Measurements from ENCODE around the gene ARID4A. TPM values are rescaled to one million over a fixed set of nuclear protein-coding genes. Genes with fewer than 3 reads are reported as not detected.
"Not testable (repeated sequence)": the region's sequence is repeated elsewhere in the genome, so short reads cannot be mapped to it uniquely, and the experiment has no call there.

The ARID4A gene
- total and polyA plus RNA-seq, 10 of the 15 experiments (the other 5 are each of a cell fraction or from before 2014, with no cell fraction given), result 5.2 to 18.9 (median 12.5) TPM

DNA sequence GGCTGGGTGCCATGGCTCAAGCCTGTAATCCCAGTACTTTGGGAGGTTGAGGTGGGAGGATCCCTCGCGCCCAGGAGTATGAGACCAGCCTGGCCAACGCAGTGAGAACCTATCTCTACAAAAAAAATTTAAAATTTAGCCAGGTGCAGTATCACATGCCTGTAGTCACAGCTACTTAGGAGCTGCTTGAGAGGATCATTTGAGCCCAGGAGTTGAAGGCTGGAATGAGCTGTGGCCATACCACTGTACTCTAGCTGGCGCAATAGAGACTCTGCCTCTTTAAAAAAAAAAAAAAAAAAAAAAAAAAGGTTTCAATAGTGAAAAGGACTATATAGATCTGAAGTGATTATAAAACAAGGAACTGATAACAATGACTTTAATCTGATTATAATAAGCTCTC lies 40.2 kb upstream of the ARID4A start:
- no peak for DNase-seq (ENCODE audit: low read depth, low spot score)
- in situ Hi-C loops (cut with MboI), result no loop called here
- no peak overlapping the region for H3K27ac ChIP-seq (ENCODE audit: control insufficient read depth, insufficient read depth)
- H3K27me3 ChIP-seq (replicated peaks in 1 of 2; ENCODE audit: control insufficient read depth in 2 of 2, insufficient read depth in 2 of 2, low read length in 1 of 2), result no peaks in the 10 kb centered on the region
- ChIA-PET SMC1A (ENCODE audit: uncharacterized antibody, unreplicated experiment) (interaction anchor here (0.8 to 1.9 kb wide), 4 partner anchors 10 to 16 kb away, joined by 3 to 12 read pairs (median 3); no protein-coding TSS in a partner anchor), RAD21 (ENCODE audit: unreplicated experiment) (interaction anchor here (1.1 kb wide), 1 partner anchor 40 kb away, joined by 5 read pairs; the partner anchor contains the start of gene ARID4A), CTCF (interaction anchor here (0.5 to 1.4 kb wide), 3 partner anchors 9 to 172 kb away, joined by 3 read pairs; no protein-coding TSS in a partner anchor), POLR2A (interaction anchor here (0.6 to 1.0 kb wide), 3 partner anchors 11 to 55 kb away, joined by 3 to 5 read pairs (median 3); no protein-coding TSS in a partner anchor)
- 99% methylated on average over 4 of the region's 4 CpGs for WGBS (ENCODE audit: insufficient coverage, insufficient replicate concordance, low lambda C conversion rate, missing lambda C conversion rate)
- no peak for FAIRE-seq
- intact Hi-C loops (cut with micrococcal nuclease; ENCODE audit: unreplicated experiment), result no loop called here
- peaks cover 7% of the 10 kb centered on the region for H3K79me2 ChIP-seq (ENCODE audit: control insufficient read depth, insufficient read depth, low read length)
- H3K4me2 ChIP-seq (ENCODE audit: control insufficient read depth, insufficient read depth), result no peak overlapping the region
- no peaks in the 10 kb centered on the region for H3K4me1 ChIP-seq (ENCODE audit: control insufficient read depth, insufficient read depth, low read length)
- TF ChIP-seq, protein P1, sequence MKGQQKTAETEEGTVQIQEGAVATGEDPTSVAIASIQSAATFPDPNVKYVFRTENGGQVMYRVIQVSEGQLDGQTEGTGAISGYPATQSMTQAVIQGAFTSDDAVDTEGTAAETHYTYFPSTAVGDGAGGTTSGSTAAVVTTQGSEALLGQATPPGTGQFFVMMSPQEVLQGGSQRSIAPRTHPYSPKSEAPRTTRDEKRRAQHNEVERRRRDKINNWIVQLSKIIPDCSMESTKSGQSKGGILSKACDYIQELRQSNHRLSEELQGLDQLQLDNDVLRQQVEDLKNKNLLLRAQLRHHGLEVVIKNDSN (IDR thresholded peaks at IDR 0.05; ENCODE audit: borderline replicate concordance, extremely low read length, insufficient read depth, low read depth, low read length), result no peak
- TF ChIP-seq ZNF384 (IDR thresholded peaks at IDR 0.05; ENCODE audit: borderline replicate concordance, low read depth, low read length), result peak; percentile 64
- H3K36me3 ChIP-seq (ENCODE audit: control insufficient read depth in 2 of 2, insufficient read depth in 2 of 2, low read length in 1 of 2), result peaks cover 7 to 36% of the 10 kb centered on the region in 2 experiments
- peak; percentile 31; the same call in 1 of the 3 replicates for ATAC-seq
- no TSS peak for BruUV-seq (replicated peaks)
- H2AFZ ChIP-seq (ENCODE audit: control insufficient read depth, low read depth, low read length), result no peak overlapping the region
- H3K9me3 ChIP-seq (replicated peaks; ENCODE audit: control insufficient read depth, insufficient read depth, low read length), result no peaks in the 10 kb centered on the region
- no peaks in the 10 kb centered on the region for H4K20me1 ChIP-seq (ENCODE audit: control insufficient read depth, insufficient read depth)
- H3K9ac ChIP-seq (ENCODE audit: control insufficient read depth, insufficient read depth, low read length), result no peak overlapping the region
- no peak overlapping the region for H3K4me3 ChIP-seq

DNA sequence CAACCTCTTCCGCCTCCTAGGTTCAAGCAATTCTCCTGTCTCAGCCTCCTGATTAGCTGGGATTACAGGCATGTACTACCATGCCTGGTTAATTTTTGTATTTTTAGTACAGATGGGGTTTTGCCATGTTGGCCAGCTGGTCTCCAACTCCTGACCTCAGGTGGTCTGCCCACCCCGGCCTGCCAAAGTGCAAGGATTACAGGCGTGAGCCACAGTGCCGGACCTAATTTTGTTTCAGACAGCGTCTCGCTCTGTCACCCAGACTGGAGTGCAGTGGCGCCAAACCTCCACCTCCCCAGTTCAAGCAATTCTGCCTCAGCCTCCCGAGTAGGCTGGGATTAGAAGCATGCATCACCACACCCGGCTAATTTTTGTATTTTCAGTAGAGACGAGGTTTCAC lies 36.4 kb upstream of the ARID4A start:
- H3K9me3 ChIP-seq (replicated peaks; ENCODE audit: control insufficient read depth, insufficient read depth, low read length); POLR2A ChIA-PET; H2AFZ ChIP-seq (ENCODE audit: control insufficient read depth, low read depth, low read length); H3K4me1 ChIP-seq (ENCODE audit: control insufficient read depth, insufficient read depth, low read length); H3K27me3 ChIP-seq (replicated peaks in 1 of 2; ENCODE audit: control insufficient read depth in 2 of 2, insufficient read depth in 2 of 2, low read length in 1 of 2); RAD21 ChIA-PET (ENCODE audit: unreplicated experiment); CTCF ChIA-PET; H4K20me1 ChIP-seq (ENCODE audit: control insufficient read depth, insufficient read depth); BruUV-seq (replicated peaks); H3K4me3 ChIP-seq; DNase-seq (ENCODE audit: low read depth, low spot score); H3K79me2 ChIP-seq (ENCODE audit: control insufficient read depth, insufficient read depth, low read length); H3K9ac ChIP-seq (ENCODE audit: control insufficient read depth, insufficient read depth, low read length); intact Hi-C loops (cut with micrococcal nuclease; ENCODE audit: unreplicated experiment); ATAC-seq; H3K27ac ChIP-seq (ENCODE audit: control insufficient read depth, insufficient read depth); H3K4me2 ChIP-seq (ENCODE audit: control insufficient read depth, insufficient read depth); FAIRE-seq; in situ Hi-C loops (cut with MboI): not testable (repeated sequence)
- 96% methylated on average over 10 of the region's 10 CpGs for WGBS (ENCODE audit: insufficient coverage, insufficient replicate concordance, low lambda C conversion rate, missing lambda C conversion rate)
- peaks cover 11 to 39% of the 10 kb centered on the region in 2 experiments for H3K36me3 ChIP-seq (ENCODE audit: control insufficient read depth in 2 of 2, insufficient read depth in 2 of 2, low read length in 1 of 2)
- SMC1A ChIA-PET (ENCODE audit: uncharacterized antibody, unreplicated experiment), result interaction anchor here (1.1 kb wide), 1 partner anchor 16 kb away, joined by 3 read pairs; no protein-coding TSS in a partner anchor
